Mesenchymal stem cell (in vitro differentiated cells and primary cell): ENCODE measurements around the gene IRAG1.

Source experiments
- DNase-seq: peaks from one replicate; pipeline ENCODE4 v3.0.0-alpha.2; 2013
- H2AFZ ChIP-seq: one replicate; pipeline ENCODE4 v1.6.1; 2013; ENCODE audit warnings: low read depth, mild to moderate bottlenecking, control low read depth, inconsistent platforms, low read length, moderate library complexity
- H2AK5ac ChIP-seq: 2 replicates; pipeline ENCODE4 v1.6.1; 2013; ENCODE audit warnings: low read length, moderate library complexity, mild to moderate bottlenecking, inconsistent platforms; ENCODE audit not compliant: severe bottlenecking
- H2BK120ac ChIP-seq: one replicate; pipeline ENCODE4 v1.6.1; 2013; ENCODE audit warnings: low read depth, mild to moderate bottlenecking, inconsistent platforms, low read length, moderate library complexity
- H2BK12ac ChIP-seq, 2 experiments: one replicate each; pipeline ENCODE4 v1.6.1; 2013; ENCODE audit warnings: inconsistent platforms in 2 of 2, low read length in 2 of 2, mild to moderate bottlenecking in 2 of 2, moderate library complexity in 2 of 2, control low read depth in 1 of 2
- H2BK15ac ChIP-seq: one replicate; pipeline ENCODE4 v1.6.1; 2013; ENCODE audit warnings: mild to moderate bottlenecking, low read depth, inconsistent platforms; ENCODE audit not compliant: poor library complexity, severe bottlenecking
- H2BK5ac ChIP-seq: 2 replicates; pipeline ENCODE4 v1.6.1; 2013; ENCODE audit warnings: low read depth, mild to moderate bottlenecking, low read length, control low read depth, inconsistent platforms; ENCODE audit not compliant: poor library complexity, severe bottlenecking
- H3K14ac ChIP-seq, 2 experiments: one replicate each; pipeline ENCODE4 v1.6.1; 2013; ENCODE audit warnings: inconsistent platforms in 2 of 2, low read length in 2 of 2, control low read depth in 1 of 2, mild to moderate bottlenecking in 1 of 2, moderate library complexity in 1 of 2
- H3K18ac ChIP-seq, 2 experiments: one replicate each; pipeline ENCODE4 v1.6.1; 2013; ENCODE audit warnings: inconsistent platforms in 2 of 2, low read length in 2 of 2, control low read depth in 1 of 2, low read depth in 1 of 2, mild to moderate bottlenecking in 1 of 2
- H3K23ac ChIP-seq, 2 experiments: one replicate each; pipeline ENCODE4 v1.6.1; 2013; ENCODE audit warnings: inconsistent platforms in 2 of 2, low read length in 2 of 2, mild to moderate bottlenecking in 2 of 2, moderate library complexity in 2 of 2, control low read depth in 1 of 2
- H3K27ac ChIP-seq: 2 replicates; pipeline ENCODE4 v1.5.1; 2013; ENCODE audit warnings: mild to moderate bottlenecking, moderate library complexity, low read length, control low read depth, inconsistent platforms; ENCODE audit not compliant: poor library complexity, severe bottlenecking
- H3K27me3 ChIP-seq, 2 experiments: 2 replicates each; pipeline versions ENCODE4 v1.6.1 to v1.7.0; 2013; ENCODE audit warnings: low read length in 2 of 2, mild to moderate bottlenecking in 2 of 2, moderate library complexity in 2 of 2, control low read depth in 1 of 2, inconsistent platforms in 1 of 2; ENCODE audit not compliant: control insufficient read depth in 1 of 2, insufficient read depth in 1 of 2
- H3K36me3 ChIP-seq, 2 experiments: 2 replicates each; pipeline versions ENCODE4 v1.6.1 to v1.7.0; 2013; ENCODE audit warnings: low read length in 2 of 2, control low read depth in 1 of 2, inconsistent platforms in 1 of 2, low read depth in 1 of 2, mild to moderate bottlenecking in 1 of 2; ENCODE audit not compliant: insufficient read depth in 2 of 2, control insufficient read depth in 1 of 2
- H3K4ac ChIP-seq, 2 experiments: one replicate each; pipeline ENCODE4 v1.6.1; 2013; ENCODE audit warnings: inconsistent platforms in 2 of 2, low read length in 2 of 2, mild to moderate bottlenecking in 2 of 2, moderate library complexity in 2 of 2, control low read depth in 1 of 2, low read depth in 1 of 2
- H3K4me1 ChIP-seq: 2 replicates; pipeline ENCODE4 v1.6.1; 2013; ENCODE audit warnings: low read depth, low read length, control low read depth; ENCODE audit not compliant: control insufficient read depth, insufficient read depth
- H3K4me2 ChIP-seq: 2 replicates; pipeline ENCODE4 v1.6.1; 2013; ENCODE audit warnings: low read length, mild to moderate bottlenecking, inconsistent platforms; ENCODE audit not compliant: poor library complexity, severe bottlenecking
- H3K4me3 ChIP-seq, 2 experiments: 2 replicates each; pipeline versions ENCODE4 v1.5.1 to v1.7.0; 2013; ENCODE audit warnings: low read length in 2 of 2, mild to moderate bottlenecking in 2 of 2, control low read depth in 1 of 2, low read depth in 1 of 2; ENCODE audit not compliant: insufficient read depth in 1 of 2
- H3K79me1 ChIP-seq: replicated peaks from 2 replicates; pipeline ENCODE4 v1.6.1; 2013; ENCODE audit warnings: mild to moderate bottlenecking, control low read depth, low read length, inconsistent platforms; ENCODE audit not compliant: poor library complexity, severe bottlenecking
- H3K9ac ChIP-seq: 2 replicates; pipeline ENCODE4 v1.7.0; 2013; ENCODE audit warnings: mild to moderate bottlenecking, low read length, moderate library complexity
- H3K9me3 ChIP-seq: 2 replicates; pipeline ENCODE4 v1.7.0; 2013; ENCODE audit warnings: mild to moderate bottlenecking, low read length; ENCODE audit not compliant: control insufficient read depth
- H4K8ac ChIP-seq: one replicate; pipeline ENCODE4 v1.6.1; 2013; ENCODE audit warnings: inconsistent platforms, mild to moderate bottlenecking, low read length, moderate library complexity
- H4K91ac ChIP-seq: one replicate; pipeline ENCODE4 v1.6.1; 2013; ENCODE audit warnings: mild to moderate bottlenecking, low read length, inconsistent platforms
- WGBS: methylation state at CpG from one replicate; pipeline ENCODE4 v1.1.7; 2013; ENCODE audit warnings: mixed read lengths; 5-methylcytosine and 5-hydroxymethylcytosine counted together

IRAG1 gene

GRCh38 chr11:10673501-10674062 is 20.0 kb downstream of the IRAG1 start:
- H2BK120ac ChIP-seq = no peak overlapping the region
- no peak overlapping the region for H3K4ac ChIP-seq
- H2BK5ac ChIP-seq = no peak overlapping the region
- no peak overlapping the region for H3K14ac ChIP-seq
- H2AK5ac ChIP-seq = no peak overlapping the region
- H3K18ac ChIP-seq = peak overlapping the region in 1 of 2 experiments; percentile 50
- 71% methylated on average over 5 of the region's 6 CpGs for WGBS
- no peak overlapping the region for H3K23ac ChIP-seq
- peak; percentile 18 for DNase-seq
- no peaks in the 10 kb centered on the region for H3K27me3 ChIP-seq
- no peak overlapping the region for H2BK15ac ChIP-seq
- no peak overlapping the region for H3K27ac ChIP-seq
- no peak overlapping the region for H2AFZ ChIP-seq
- no peaks in the 10 kb centered on the region for H3K9me3 ChIP-seq
- no peak overlapping the region for H4K8ac ChIP-seq
- H4K91ac ChIP-seq = no peak overlapping the region
- peaks cover 20% of the 10 kb centered on the region for H3K4me1 ChIP-seq
- H3K4me3 ChIP-seq = peak overlapping the region in 1 of 2 experiments; percentile 63
- peaks cover 0 to 1% of the 10 kb centered on the region in 2 experiments for H3K36me3 ChIP-seq
- H2BK12ac ChIP-seq = peak overlapping the region in 1 of 2 experiments; percentile 75
- H3K9ac ChIP-seq = peak overlapping the region; percentile 81
- no peaks in the 10 kb centered on the region for H3K79me1 ChIP-seq
- no peak overlapping the region for H3K4me2 ChIP-seq

GRCh38 chr11:10670099-10670498 is 23.5 kb downstream of the IRAG1 start:
- Histone ChIP-seq H3K4me1 (peaks cover 33% of the 10 kb centered on the region), H2AK5ac (no peak overlapping the region), H2BK12ac (no peak overlapping the region), H3K9me3 (no peaks in the 10 kb centered on the region), H3K9ac (peak overlapping the region; percentile 77), H2AFZ (no peak overlapping the region), H3K27ac (peak overlapping the region; percentile 71), H4K8ac (no peak overlapping the region), H3K14ac (no peak overlapping the region), H3K4ac (no peak overlapping the region), H2BK120ac (no peak overlapping the region), H3K27me3 (no peaks in the 10 kb centered on the region), H3K36me3 (no peaks in the 10 kb centered on the region), H2BK5ac (no peak overlapping the region), H3K18ac (no peak overlapping the region), H3K4me2 (no peak overlapping the region), H4K91ac (no peak overlapping the region), H3K79me1 (peaks cover 2% of the 10 kb centered on the region), H3K4me3 (no peak overlapping the region), H2BK15ac (no peak overlapping the region), H3K23ac (no peak overlapping the region)
- WGBS = 31% methylated on average over 4 of the region's 4 CpGs
- DNase-seq = no peak

- H2BK12ac ChIP-seq = peak overlapping the region in 1 of 2 experiments; percentile 64
- peak overlapping the region; percentile 30 for H2AK5ac ChIP-seq
- peak; percentile 92 for DNase-seq
- H3K27ac ChIP-seq = peak overlapping the region; percentile 71
- no peaks in the 10 kb centered on the region for H3K36me3 ChIP-seq
- H3K14ac ChIP-seq = no peak overlapping the region
- H2BK15ac ChIP-seq = no peak overlapping the region
- peaks cover 29% of the 10 kb centered on the region for H3K4me1 ChIP-seq
- H3K27me3 ChIP-seq = no peaks in the 10 kb centered on the region
- H3K9me3 ChIP-seq = no peaks in the 10 kb centered on the region
- no peak overlapping the region for H4K91ac ChIP-seq
- H2AFZ ChIP-seq = no peak overlapping the region
- H3K23ac ChIP-seq = no peak overlapping the region
- H3K4me3 ChIP-seq = peak overlapping the region in 1 of 2 experiments; percentile 25
- H2BK5ac ChIP-seq = peak overlapping the region; percentile 9
- H4K8ac ChIP-seq = no peak overlapping the region
- peak overlapping the region; percentile 77 for H3K9ac ChIP-seq
- no peak overlapping the region for H3K4ac ChIP-seq
- peaks cover 2% of the 10 kb centered on the region for H3K79me1 ChIP-seq
- no peak overlapping the region for H3K4me2 ChIP-seq
- H2BK120ac ChIP-seq = peak overlapping the region; percentile 64
- H3K18ac ChIP-seq = peak overlapping the region in 1 of 2 experiments; percentile 67
- WGBS = 11% methylated on average over 4 of the region's 5 CpGs
Measured at GRCh38 chr11:10669258-10670033, 24.1 kb downstream of the IRAG1 start.

- Histone ChIP-seq H2BK5ac (peak overlapping the region; percentile 91), H3K4ac (peak overlapping the region; percentile 91 to 92), H3K9ac (peak overlapping the region; percentile 76), H3K9me3 (no peaks in the 10 kb centered on the region), H2BK12ac (peak overlapping the region; percentile 76 to 99), H2BK120ac (peak overlapping the region; percentile 89), H3K79me1 (peaks cover 2% of the 10 kb centered on the region), H3K4me3 (no peak overlapping the region), H2AFZ (no peak overlapping the region), H2AK5ac (peak overlapping the region; percentile 93), H3K4me2 (peak overlapping the region; percentile 54), H3K14ac (no peak overlapping the region), H3K4me1 (peaks cover 28% of the 10 kb centered on the region), H3K27ac (peak overlapping the region; percentile 98), H3K18ac (peak overlapping the region; percentile 94), H4K8ac (peak overlapping the region; percentile 96), H3K23ac (no peak overlapping the region), H3K36me3 (no peaks in the 10 kb centered on the region), H2BK15ac (peak overlapping the region; percentile 97), H3K27me3 (no peaks in the 10 kb centered on the region), H4K91ac (peak overlapping the region; percentile 72)
- peak; percentile 74 for DNase-seq
- WGBS = 19% methylated on average over 2 of the region's 2 CpGs
Measured at GRCh38 chr11:10667521-10667885, 26.1 kb downstream of the IRAG1 start.
